ENCODE results near the gene SEC14L1.
"Not testable (repeated sequence)": the region's sequence is repeated elsewhere in the genome, so short reads cannot be mapped to it uniquely, and the experiment has no call there.

The SEC14L1 gene

DNA sequence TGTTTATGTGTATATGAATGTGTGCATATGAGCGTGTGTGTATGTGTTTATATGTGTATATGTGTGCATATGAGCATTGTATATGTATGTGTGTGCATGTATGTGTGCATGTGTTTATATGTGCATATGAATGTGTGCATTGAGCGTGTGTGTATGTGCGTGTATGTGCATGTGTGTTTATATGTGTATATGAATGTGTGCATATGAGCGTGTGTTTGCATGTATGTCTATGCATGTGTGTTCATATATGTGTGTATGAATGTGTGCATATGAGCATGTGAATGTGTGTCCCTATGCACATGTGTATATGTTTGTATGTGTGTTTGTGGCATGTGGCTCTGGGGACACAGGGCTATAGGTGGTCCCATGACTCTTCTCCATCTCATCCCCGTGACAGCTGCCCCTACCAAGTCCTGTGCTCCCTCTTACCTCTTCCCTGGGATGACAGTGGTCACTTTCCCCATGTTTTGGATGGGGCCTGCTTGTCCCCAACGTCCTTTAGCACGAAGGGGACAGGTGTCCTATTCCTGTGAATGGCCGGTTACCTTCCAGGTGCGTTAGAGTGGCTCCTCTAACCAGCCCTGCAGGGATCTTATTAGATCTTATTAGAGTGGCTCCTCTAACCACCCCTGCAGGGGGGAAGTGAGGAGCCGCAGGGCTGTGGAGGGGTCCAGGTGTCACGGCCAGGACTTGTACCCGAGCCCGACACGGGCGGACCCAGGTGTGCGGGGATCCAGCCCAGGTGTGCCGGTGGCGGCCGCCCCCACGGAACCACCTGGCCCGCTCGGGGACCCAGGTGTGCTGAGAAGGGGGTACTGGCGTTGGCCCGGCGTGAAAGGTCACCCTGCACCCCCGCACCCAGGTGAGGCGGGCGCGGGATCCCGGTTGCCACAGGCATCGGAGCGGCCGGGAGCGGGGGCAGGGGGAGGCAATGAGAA lies 105.6 kb downstream of the SEC14L1 start:
- no peak for DNase-seq

- DNase-seq, result peak; percentile 83
Observed at GRCh38 chr17:77247048-77247541, 106.3 kb downstream of the SEC14L1 start.

- no peak for DNase-seq
Observed at GRCh38 chr17:77247609-77248008, 106.8 kb downstream of the SEC14L1 start.

GRCh38 chr17:77248216-77249114 lies 107.7 kb downstream of the SEC14L1 start:
- DNase-seq, result no peak

DNA sequence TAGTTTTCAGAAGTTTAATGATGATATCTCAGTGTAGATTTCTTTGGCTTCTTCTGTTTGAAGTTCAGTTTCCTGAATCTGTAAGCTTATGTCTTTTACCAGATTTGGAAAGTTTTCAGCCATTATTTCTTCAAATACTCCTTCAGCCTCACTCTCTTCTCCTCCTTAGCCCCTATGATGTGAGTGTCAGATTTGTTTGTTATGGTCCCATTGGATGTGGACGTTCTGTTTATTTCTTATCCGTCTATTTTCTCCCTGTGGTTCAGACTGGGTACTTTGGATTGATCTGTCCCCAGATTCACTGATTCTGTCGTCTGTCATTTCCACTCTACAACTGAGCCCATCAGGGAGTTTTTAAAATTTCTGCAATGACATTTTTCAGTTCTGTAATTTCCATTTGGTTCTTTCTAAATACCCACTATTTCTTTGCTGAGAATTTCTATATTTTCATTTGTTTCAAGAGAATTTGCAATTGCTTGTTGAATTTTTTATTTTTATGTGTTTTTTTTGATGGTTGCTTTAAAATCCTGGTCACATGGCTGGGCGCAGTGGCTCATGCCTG lies 110.9 kb downstream of the SEC14L1 start:
- no peak for DNase-seq

- DNase-seq, result not testable (repeated sequence)
Observed at GRCh38 chr17:77252306-77252705, 111.5 kb downstream of the SEC14L1 start.

DNA sequence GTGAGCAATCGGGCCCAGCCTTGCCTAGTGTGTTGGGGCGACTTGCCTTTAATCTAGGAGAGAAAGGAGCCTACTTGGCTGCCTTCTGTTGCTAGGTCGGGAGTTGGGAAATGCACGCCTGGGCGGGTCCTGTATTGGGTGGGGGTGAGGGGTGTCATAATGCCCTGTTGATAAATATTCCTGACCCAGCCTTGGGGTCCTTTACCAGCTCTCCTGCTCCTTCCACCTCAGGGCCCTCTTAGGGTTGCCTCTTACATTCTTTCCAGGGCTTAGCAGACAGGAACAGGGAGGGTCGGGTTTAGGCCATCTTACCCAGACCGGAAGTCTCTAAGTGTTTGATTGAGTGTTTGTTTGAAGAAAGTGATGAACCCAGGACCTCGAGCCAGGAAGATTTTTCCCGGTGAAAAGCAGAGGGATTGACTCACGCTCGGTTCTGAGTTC lies 112.9 kb downstream of the SEC14L1 start:
- no peak for DNase-seq

DNA sequence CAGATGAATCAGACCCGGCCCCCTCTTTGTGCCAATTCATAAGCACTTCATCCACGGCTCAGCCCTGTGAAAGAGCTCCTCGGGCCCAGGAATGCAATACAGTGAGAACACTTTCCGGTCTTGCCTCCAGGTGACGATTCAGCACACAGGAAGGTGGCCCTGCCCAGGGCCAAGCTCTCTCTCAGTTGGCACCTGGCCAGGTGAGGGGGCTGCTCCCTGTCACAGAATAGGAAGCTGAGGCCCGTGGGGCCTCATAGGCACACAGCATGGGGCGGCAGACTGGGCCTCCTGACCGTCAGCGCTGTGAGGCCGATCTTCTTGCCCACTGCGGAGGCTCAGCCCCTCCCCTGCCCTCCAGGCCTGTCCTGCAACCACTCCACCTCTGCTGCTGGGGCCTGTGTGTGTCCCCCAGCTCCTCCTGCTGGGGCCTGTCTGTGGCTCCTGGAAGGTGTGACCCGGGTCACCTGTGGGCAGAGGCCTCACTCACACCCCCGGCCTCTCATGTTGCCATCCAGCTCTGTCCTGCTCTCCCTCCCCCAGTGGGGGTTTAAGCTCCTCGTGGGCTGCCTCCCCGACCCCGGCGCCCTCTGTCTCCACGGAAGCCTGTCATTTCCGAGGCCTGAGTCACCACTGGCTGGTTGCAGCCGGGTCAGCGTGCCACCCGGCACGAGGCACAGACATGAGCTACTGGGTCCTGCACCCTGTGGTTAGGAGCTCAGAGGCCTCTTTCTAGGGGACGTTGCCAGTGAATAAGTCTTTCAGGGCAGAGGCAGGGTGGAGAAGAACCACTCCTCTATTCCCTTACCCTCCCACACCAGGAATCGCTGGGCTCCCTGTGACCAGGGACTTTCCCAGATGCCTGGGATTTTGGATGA lies 114.4 kb downstream of the SEC14L1 start:
- no peak for DNase-seq

- not testable (repeated sequence) for DNase-seq
Observed at GRCh38 chr17:77255970-77256369, 115.2 kb downstream of the SEC14L1 start.

DNA sequence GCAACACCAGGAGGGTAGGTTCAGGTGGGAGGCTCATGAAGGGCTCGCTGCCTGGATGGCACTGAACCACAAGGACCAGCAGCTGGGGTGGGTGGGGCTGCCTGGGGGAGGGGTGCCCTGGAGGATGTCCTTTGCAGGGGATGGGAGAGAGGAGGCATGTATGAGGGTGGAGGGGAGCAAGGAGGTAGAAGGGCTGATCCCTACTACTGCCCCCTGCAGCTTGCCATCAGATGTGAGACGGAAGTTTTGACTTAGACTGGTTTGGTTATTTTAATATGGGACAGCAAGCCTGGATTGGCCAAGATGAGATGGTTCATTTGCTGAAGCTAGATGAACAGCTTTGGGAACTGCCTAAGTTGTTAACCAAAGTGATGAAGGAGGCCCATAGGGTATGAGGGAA lies 115.9 kb downstream of the SEC14L1 start:
- DNase-seq, result no peak

- DNase-seq, result no peak
Observed at GRCh38 chr17:77257169-77257568, 116.4 kb downstream of the SEC14L1 start.

GRCh38 chr17:77257596-77258458 lies 117.1 kb downstream of the SEC14L1 start:
- DNase-seq, result no peak

DNA sequence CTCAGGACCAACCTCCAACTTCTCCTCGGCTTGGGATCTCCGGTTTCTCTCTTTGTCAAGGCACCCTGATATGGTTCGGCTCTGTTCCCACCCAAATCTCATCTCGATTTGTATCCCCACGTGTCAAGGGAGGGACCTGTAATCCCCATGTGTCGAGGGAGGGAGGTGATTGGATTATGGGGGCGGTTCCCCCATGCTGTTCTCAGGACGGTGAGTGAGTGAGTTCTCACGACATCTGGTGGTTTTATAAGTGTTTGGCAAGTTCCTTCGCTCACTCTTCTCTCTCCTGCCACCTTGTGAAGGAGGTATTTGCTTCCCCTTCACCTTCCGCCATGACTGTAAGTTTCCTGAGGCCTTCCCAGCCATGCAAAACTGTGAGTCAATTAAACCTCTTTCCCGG lies 117.9 kb downstream of the SEC14L1 start:
- no peak for DNase-seq

DNA sequence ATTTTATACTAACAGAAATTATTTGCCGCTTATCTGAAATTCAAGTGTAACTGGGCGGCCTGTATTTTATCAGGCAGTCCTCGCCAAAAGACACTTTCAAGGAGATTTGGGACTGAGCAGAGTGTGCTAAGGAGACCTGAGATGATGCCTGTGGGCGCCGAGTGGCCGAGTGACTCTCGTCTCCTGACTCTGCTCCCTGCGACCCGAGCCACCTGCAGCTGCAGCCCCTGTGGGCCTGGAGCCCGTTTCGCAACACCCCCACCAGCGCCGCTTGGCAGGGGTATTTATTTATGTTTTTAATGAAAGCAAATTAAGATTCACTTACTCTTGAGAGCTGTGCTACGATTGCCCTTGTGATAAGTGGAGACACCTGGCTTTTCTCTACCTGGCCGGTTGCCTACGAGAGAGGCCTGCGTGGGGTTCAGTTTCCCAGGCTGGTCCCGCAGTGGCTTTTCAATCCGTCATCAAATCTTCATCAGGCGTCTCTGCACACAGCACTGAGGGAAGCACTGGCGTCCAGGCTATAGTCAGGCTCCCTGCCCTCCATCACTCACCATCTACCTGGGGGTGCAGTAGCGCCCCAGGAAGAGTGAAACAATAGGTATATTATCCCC lies 124.0 kb downstream of the SEC14L1 start:
- no peak for DNase-seq

- DNase-seq, result no peak
Observed at GRCh38 chr17:77266213-77266612, 125.4 kb downstream of the SEC14L1 start.

All from stimulated activated naive CD4-positive, alpha-beta T cell treated with Interleukin-2 at 50 U/mL for 16 hours (primary cell).